Thyroid gland (tissue), 4 donors: ENCODE data around the gene CAV3.
"Not testable (repeated sequence)": the region's sequence is repeated elsewhere in the genome, so short reads cannot be mapped to it uniquely, and the experiment has no call there.

Experiments
- CTCF ChIP-seq, 6 experiments: fragments of 200-600 bp in 3 of 6; fragments of 450-650 bp in 3 of 6; sonication (generic) in 3 of 6; IDR thresholded peaks; one replicate each; pipeline ENCODE4 v1.5.1; 2016 to 2019; ENCODE audit warnings: antibody characterized with exemption in 6 of 6, mild to moderate bottlenecking in 2 of 6, inconsistent platforms in 1 of 6, moderate library complexity in 1 of 6
- POLR2A ChIP-seq, 2 donors: fragments of 450-650 bp; IDR thresholded peaks; one replicate each; pipeline ENCODE4 v1.6.1; 2017; ENCODE audit warnings: antibody characterized with exemption in 2 of 2, mild to moderate bottlenecking in 2 of 2, moderate library complexity in 1 of 2

- not testable (repeated sequence) for TF ChIP-seq CTCF, POLR2A (IDR thresholded peaks at IDR 0.05)
Observed at GRCh38 chr3:8715757-8716156, 17.8 kb upstream of the CAV3 start.
